Pancreas (tissue), 10 donors: ENCODE results near the gene MAT2A. TPM values are rescaled to one million over a fixed set of nuclear protein-coding genes. Genes with fewer than 3 reads are reported as not detected.
"Not testable (repeated sequence)": the region's sequence is repeated elsewhere in the genome, so short reads cannot be mapped to it uniquely, and the experiment has no call there.

Source experiments
- ATAC-seq, 4 donors: fragments of 200-7000 bp; cut with Tn5 transposase; one replicate each; pipeline versions ENCODE4 v1.8.0 to v1.9.1; 2020; ENCODE audit warnings: mild to moderate bottlenecking in 4 of 4, moderate library complexity in 4 of 4
- DNase-seq, 6 donors: peaks; one replicate each; pipeline ENCODE4 v3.0.0-alpha.2; 2020
- FAIRE-seq: peaks from 2 replicates; lab custom pipeline; 2012; peaks lifted over from hg19 to GRCh38; lab: Jason Lieb, UNC
- H3K27ac ChIP-seq, 4 donors: fragments of 200-600 bp; sonication (generic); 1 replicate in 3 of 4; 2 replicates in 1 of 4; pipeline versions ENCODE4 v1.5.0 to v1.8.0; 2020
- H3K27me3 ChIP-seq, 4 donors: fragments of 200-600 bp; one replicate each; pipeline ENCODE4 v1.8.0; 2021
- H3K36me3 ChIP-seq, 3 donors: fragments of 200-600 bp; sonication (generic) in 1 of 3; one replicate each; pipeline versions ENCODE4 v1.5.0 to v1.8.0; 2020 to 2021
- H3K4me1 ChIP-seq, 3 donors: fragments of 200-600 bp; one replicate each; pipeline ENCODE4 v1.8.0; 2021
- H3K4me3 ChIP-seq, 4 donors: fragments of 200-600 bp; sonication (generic) in 2 of 4; one replicate each; pipeline versions ENCODE4 v1.5.0 to v1.8.0; 2020 to 2021
- H3K9me3 ChIP-seq, 4 donors: fragments of 200-600 bp; one replicate each; pipeline ENCODE4 v1.8.0; 2021
- WGBS, 2 donors: extraction: QIAGEN DNeasy Blood & Tissue Kit; methylation state at CpG; one replicate each; pipeline ENCODE4 v1.1.7; 2013; 5-methylcytosine and 5-hydroxymethylcytosine counted together
- intact Hi-C, 3 donors: fragments of 100-400 bp; cut with DNase I; formaldehyde crosslinking; loops; one replicate each; pipeline versions ENCODE4 v1.11.1 to v1.14.2; 2022
- polyA plus RNA-seq, 2 donors: library from polyadenylated mRNA; stranded (reverse); fragments of 200-250 nt; gene quantifications; one replicate each; pipeline ENCODE4 v1.2.3, GENCODE V29; 2013
- total RNA-seq, 6 donors: library from RNA; stranded (reverse); fragmentation: NEBNext Ultra II Directional in 4 of 6; extraction: Animal tissue kit (Norgen Biotek cat#: 25700) in 4 of 6; gene quantifications; one replicate each; pipeline versions ENCODE4 v1.2.1 to v1.2.4, GENCODE V29; 2021 to 2023
- TF ChIP-seq, protein P1 (sequence below), 4 donors: fragments of 200-600 bp; sonication (generic) in 3 of 4; IDR thresholded peaks; one replicate each; pipeline versions ENCODE4 v1.5.0 to v1.8.0; 2021; ENCODE audit warnings: antibody characterized with exemption in 4 of 4
- donor health status: healthy with polysubstance abuse.
- donor health status: DM: no; HTN: no; CAD: no; lungs with moderate emphysema.
- donor health status: DM: no; HTN: no; CAD: no.
- donor health status: control.
- donor health status: control.
- donor health status: Bipolar disorder and iron deficiency.
- donor health status: DM: yes; HTN: yes; CAD: no.
- donor health status: DM: no; HTN: no; CAD: no.
- donor health status: DM: no; HTN: no; CAD: no.
- donor health status: DM: yes; HTN: yes; CAD: no.

Gene MAT2A
- total and polyA plus RNA-seq, 8 donors = 127 to 447 (median 215) TPM

DNA sequence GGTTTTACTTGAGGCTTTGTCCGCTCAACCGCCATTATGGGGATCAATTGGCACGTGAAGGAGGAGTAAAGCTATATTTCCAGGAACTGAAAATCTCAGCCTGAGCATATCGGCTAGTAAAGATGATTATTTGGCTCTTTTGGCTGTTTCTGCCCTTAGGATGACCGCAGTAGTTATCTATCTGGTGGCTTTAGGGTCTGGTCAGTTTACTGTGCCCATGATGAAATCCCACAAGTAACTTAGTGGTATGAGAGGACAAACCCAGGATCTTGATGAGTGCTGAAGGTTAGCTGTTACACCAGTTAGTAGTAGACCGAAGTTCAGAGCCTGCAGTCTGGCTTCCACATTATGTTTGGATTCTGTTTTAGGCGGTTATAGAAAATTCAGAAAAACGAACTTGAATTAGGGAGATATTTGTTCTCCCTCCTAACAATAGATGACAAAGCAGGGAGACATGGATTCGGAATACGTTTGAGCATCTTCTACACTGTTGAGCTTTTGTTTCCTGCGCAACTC lies 1.2 kb downstream of the MAT2A start:
- Histone ChIP-seq H3K27ac (peak overlapping the region; percentile 94 to 99 (median 98)), H3K9me3 (no peaks in the 10 kb centered on the region), H3K27me3 (no peaks in the 10 kb centered on the region), H3K36me3 (peaks cover 15 to 49% (median 42%) of the 10 kb centered on the region in 3 donors), H3K4me1 (peaks cover 10 to 45% (median 17%) of the 10 kb centered on the region in 3 donors), H3K4me3 (peak overlapping the region; percentile 66 to 98 (median 92))
- no peak for FAIRE-seq
- intact Hi-C loops = no loop called here
- no peak for ATAC-seq
- TF ChIP-seq, protein P1, sequence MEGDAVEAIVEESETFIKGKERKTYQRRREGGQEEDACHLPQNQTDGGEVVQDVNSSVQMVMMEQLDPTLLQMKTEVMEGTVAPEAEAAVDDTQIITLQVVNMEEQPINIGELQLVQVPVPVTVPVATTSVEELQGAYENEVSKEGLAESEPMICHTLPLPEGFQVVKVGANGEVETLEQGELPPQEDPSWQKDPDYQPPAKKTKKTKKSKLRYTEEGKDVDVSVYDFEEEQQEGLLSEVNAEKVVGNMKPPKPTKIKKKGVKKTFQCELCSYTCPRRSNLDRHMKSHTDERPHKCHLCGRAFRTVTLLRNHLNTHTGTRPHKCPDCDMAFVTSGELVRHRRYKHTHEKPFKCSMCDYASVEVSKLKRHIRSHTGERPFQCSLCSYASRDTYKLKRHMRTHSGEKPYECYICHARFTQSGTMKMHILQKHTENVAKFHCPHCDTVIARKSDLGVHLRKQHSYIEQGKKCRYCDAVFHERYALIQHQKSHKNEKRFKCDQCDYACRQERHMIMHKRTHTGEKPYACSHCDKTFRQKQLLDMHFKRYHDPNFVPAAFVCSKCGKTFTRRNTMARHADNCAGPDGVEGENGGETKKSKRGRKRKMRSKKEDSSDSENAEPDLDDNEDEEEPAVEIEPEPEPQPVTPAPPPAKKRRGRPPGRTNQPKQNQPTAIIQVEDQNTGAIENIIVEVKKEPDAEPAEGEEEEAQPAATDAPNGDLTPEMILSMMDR (IDR thresholded peaks at IDR 0.05) = no peak
- WGBS, 2 donors = 2 to 4% methylated on average over 11 of the region's 11 CpGs
- DNase-seq = no peak

DNA sequence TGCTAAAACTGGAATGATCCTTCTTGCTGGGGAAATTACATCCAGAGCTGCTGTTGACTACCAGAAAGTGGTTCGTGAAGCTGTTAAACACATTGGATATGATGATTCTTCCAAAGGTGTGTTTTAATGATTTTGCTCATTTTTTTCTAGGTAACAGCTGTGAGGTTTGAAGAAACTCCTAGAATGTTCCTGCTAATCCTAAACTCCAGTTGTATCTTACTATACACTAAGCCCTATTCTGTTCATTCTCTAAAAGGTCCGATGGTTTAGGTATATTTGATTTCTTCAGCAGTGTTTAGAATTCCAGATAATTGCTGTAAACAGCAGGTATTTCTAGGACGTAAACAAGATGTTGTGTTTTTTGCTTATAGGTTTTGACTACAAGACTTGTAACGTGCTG lies 2.3 kb downstream of the MAT2A start:
- 19 to 20% methylated on average over 4 of the region's 4 CpGs for WGBS, 2 donors
- FAIRE-seq = no peak
- no peak for DNase-seq
- peaks cover 15 to 53% (median 53%) of the 10 kb centered on the region in 3 donors for H3K36me3 ChIP-seq
- peak overlapping the region; percentile 66 to 98 (median 92) for H3K4me3 ChIP-seq
- H3K27ac ChIP-seq = peak overlapping the region in 3 of 4 donors; percentile 97 to 99 (median 98)
- no peaks in the 10 kb centered on the region for H3K9me3 ChIP-seq
- no peak for ATAC-seq
- H3K4me1 ChIP-seq = peaks cover 10 to 36% (median 14%) of the 10 kb centered on the region in 3 donors
- intact Hi-C loops = no loop called here
- TF ChIP-seq, protein P1 (IDR thresholded peaks at IDR 0.05) = no peak
- H3K27me3 ChIP-seq = no peaks in the 10 kb centered on the region

DNA sequence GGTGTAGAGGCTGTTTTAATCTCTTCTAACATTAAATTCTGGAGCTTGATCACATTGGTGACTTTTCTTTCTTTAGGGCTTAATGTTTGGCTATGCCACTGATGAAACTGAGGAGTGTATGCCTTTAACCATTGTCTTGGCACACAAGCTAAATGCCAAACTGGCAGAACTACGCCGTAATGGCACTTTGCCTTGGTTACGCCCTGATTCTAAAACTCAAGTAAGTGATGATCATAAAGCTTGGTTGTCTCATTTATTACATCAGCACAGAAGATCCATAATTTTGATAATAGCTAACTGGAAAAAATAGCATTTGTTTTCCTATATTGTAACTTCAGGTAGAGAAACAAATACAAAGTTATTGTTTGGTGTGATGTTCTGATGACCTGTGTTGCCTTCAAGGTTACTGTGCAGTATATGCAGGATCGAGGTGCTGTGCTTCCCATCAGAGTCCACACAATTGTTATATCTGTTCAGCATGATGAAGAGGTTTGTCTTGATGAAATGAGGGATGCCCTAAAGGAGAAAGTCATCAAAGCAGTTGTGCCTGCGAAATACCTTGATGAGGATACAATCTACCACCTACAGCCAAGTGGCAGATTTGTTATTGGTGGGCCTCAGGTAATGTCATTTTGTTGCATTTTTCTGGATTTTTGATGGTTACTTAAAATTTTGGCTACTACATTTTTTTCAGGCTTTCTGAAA lies 2.9 kb downstream of the MAT2A start:
- Histone ChIP-seq H3K9me3 (no peaks in the 10 kb centered on the region), H3K27ac (peak overlapping the region in 2 of 4 donors; percentile 98 to 99), H3K4me3 (peak overlapping the region in 3 of 4 donors; percentile 66 to 98 (median 90)), H3K27me3 (no peaks in the 10 kb centered on the region), H3K4me1 (peaks cover 7 to 29% (median 11%) of the 10 kb centered on the region in 3 donors), H3K36me3 (peaks cover 15 to 53% (median 53%) of the 10 kb centered on the region in 3 donors)
- 22 to 29% methylated on average over 5 of the region's 5 CpGs for WGBS, 2 donors
- intact Hi-C loops = no loop called here
- ATAC-seq = no peak
- no peak for FAIRE-seq
- DNase-seq = peak in 1 of 6 donors; percentile 63
- TF ChIP-seq, protein P1 (IDR thresholded peaks at IDR 0.05) = no peak

DNA sequence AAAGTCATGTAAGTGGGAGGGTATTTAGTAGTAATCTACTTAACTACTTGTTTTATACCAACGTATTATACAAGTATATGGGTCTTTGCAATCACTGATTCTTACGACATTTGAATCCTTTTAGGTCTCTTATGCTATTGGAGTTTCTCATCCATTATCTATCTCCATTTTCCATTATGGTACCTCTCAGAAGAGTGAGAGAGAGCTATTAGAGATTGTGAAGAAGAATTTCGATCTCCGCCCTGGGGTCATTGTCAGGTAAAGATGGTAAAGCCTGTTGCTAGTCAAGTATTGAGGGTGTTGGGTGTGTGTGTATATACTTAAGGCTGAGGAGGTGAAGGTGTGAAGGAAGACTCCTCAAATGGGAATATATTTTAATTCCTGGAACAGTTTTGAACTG lies 3.8 kb downstream of the MAT2A start:
- Histone ChIP-seq H3K27me3 (no peaks in the 10 kb centered on the region), H3K27ac (no peak overlapping the region), H3K36me3 (peaks cover 15 to 53% (median 53%) of the 10 kb centered on the region in 3 donors), H3K4me3 (peak overlapping the region in 3 of 4 donors; percentile 66 to 98 (median 90)), H3K4me1 (peaks cover 0 to 23% (median 5%) of the 10 kb centered on the region in 3 donors), H3K9me3 (no peaks in the 10 kb centered on the region)
- ATAC-seq = no peak
- TF ChIP-seq, protein P1 (IDR thresholded peaks at IDR 0.05) = no peak
- 48 to 61% methylated on average over 4 of the region's 4 CpGs for WGBS, 2 donors
- intact Hi-C loops = no loop called here
- FAIRE-seq = no peak
- no peak for DNase-seq

DNA sequence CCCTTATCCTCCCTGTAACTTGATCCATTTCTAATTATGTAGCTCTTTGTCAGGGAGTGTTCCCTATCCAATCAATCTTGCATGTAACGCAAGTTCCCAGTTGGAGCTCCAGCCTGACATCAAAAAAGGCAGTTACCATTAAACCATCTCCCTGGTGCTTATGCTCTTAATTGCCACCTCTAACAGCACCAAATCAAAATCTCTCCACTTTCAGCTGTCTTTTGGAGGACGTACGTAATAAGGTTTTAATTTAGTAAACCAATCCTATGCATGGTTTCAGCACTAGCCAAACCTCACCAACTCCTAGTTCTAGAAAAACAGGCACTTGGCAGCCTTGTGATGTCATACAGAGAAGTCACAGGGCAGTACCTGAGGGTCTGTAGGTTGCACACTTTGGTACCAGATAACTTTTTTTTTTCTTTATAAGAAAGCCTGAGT lies 5.3 kb downstream of the MAT2A start:
- FAIRE-seq, H3K27ac ChIP-seq, H3K9me3 ChIP-seq, intact Hi-C loops, ATAC-seq, H3K27me3 ChIP-seq, DNase-seq: not testable (repeated sequence)
- peaks cover 15 to 53% (median 53%) of the 10 kb centered on the region in 3 donors for H3K36me3 ChIP-seq
- 51 to 59% methylated on average over 3 of the region's 3 CpGs for WGBS, 2 donors
- peaks cover 0 to 23% (median 5%) of the 10 kb centered on the region in 3 donors for H3K4me1 ChIP-seq
- H3K4me3 ChIP-seq = peak overlapping the region in 1 of 4 donors; percentile 90

DNA sequence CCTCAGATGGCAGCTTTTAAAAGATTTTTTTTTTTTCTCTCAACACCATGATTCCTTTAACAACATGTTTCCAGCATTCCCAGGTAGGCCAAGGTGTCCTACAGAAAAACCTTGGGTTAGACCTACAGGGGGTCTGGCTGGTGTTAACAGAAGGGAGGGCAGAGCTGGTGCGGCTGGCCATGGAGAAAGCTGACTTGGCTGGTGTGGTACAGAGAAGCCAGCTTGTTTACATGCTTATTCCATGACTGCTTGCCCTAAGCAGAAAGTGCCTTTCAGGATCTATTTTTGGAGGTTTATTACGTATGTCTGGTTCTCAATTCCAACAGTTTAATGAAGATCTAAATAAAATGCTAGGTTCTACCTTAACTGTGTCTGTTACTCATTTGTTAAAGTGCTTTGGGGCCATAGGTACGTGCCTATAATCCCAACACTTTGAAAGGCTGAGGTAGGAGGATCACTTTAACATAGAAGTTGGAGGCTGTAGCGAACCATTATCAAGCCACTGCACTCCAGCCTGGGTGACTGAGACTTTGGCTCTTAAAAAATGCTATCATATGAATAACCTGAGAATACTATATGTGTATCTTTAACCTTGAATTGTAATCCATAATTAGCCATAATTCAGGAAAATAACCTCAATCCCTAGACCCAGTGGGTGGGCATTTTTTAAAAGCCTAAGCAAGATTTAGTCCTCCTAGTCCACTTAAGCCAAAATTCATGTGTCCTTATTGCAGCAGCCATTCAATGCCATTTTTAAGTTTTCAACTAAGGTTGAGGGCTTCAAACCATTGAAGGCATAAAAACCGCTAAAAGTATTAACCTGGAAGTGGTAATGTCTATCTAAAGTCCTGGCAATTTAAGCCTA lies 6.2 kb downstream of the MAT2A start:
- H3K9me3 ChIP-seq, intact Hi-C loops, DNase-seq, ATAC-seq, H3K27ac ChIP-seq, FAIRE-seq, H3K27me3 ChIP-seq, H3K4me3 ChIP-seq: not testable (repeated sequence)
- peaks cover 0 to 23% (median 5%) of the 10 kb centered on the region in 3 donors for H3K4me1 ChIP-seq
- peaks cover 15 to 58% (median 53%) of the 10 kb centered on the region in 3 donors for H3K36me3 ChIP-seq
- 72 to 74% methylated on average over 5 of the region's 5 CpGs for WGBS, 2 donors
